Gastroesophageal sphincter (tissue), 3 donors: ENCODE results near the gene KAZN.

Experiments used
- CTCF ChIP-seq, 4 experiments: fragments of 200-600 bp in 2 of 4; fragments of 450-650 bp in 2 of 4; sonication (generic) in 1 of 4; IDR thresholded peaks; one replicate each; pipeline ENCODE4 v1.5.1; 2017 to 2019; ENCODE audit warnings: antibody characterized with exemption in 4 of 4, mild to moderate bottlenecking in 2 of 4, moderate library complexity in 2 of 4
- EP300 ChIP-seq: sonication (generic); formaldehyde crosslinking; IDR thresholded peaks from one replicate; pipeline ENCODE4 v1.6.1; 2017; ENCODE audit warnings: antibody characterized with exemption, mild to moderate bottlenecking
- POLR2A ChIP-seq, 2 donors: fragments of 450-650 bp; IDR thresholded peaks; one replicate each; pipeline ENCODE4 v1.6.1; 2017; ENCODE audit warnings: antibody characterized with exemption in 2 of 2, mild to moderate bottlenecking in 2 of 2, moderate library complexity in 1 of 2

DNA sequence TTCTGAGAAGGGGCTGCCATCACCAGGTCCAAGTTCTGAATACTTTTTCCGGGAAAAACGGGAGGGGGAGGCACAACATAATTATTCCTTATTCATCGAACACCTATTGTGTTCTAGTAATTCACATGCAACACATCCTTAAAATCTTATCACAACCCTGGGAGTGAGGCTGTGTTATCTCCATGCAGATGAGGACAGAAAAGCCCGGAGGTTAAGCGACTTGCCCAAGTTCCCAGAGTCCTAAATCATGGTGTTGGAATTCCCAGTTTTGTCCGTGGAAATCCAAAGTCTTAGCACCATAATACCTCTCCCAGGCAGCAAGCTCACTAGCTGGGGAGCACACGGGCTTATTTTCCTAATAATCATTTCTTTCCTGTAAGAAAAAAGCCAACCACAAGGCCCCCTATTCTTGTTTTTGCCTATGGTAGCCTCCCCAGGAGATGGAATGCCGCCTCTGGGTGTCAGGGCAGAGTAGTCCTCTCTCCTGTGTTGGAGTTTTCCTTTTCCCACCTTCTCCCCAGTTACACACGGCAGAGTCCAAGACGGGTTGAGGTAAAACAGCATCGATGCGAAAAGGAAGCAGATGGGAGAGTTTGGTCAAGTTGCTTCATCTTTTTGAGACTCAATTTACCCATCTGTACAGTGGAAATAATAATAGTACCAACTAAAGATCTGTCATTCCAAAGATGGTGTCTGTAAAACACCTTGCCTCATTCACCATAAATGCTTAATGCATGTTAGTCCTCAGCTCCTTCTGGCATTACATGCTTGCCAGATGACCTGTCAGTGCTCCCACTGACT lies 327.1 kb downstream of the KAZN start:
- TF ChIP-seq EP300 (no peak), CTCF (IDR thresholded peaks at IDR 0.05) (no peak), POLR2A (IDR thresholded peaks at IDR 0.05) (no peak)
